Rectal smooth muscle tissue (tissue), 1 donor: ENCODE results near the gene MEGF11.

Source experiments
- H3K27ac ChIP-seq: one replicate; pipeline ENCODE4 v1.7.0; 2013; ENCODE audit warnings: low read depth, low read length, inconsistent platforms
- H3K27me3 ChIP-seq: one replicate; pipeline ENCODE4 v1.7.0; 2013; ENCODE audit warnings: low read length; ENCODE audit not compliant: control insufficient read depth, insufficient read depth
- H3K36me3 ChIP-seq: one replicate; pipeline ENCODE4 v1.7.0; 2013; ENCODE audit warnings: low read length; ENCODE audit not compliant: control insufficient read depth, insufficient read depth
- H3K4me1 ChIP-seq: one replicate; pipeline ENCODE4 v1.7.0; 2013; ENCODE audit warnings: low read length; ENCODE audit not compliant: control insufficient read depth, insufficient read depth
- H3K4me3 ChIP-seq: one replicate; pipeline ENCODE4 v1.7.0; 2013; ENCODE audit warnings: low read length
- H3K9ac ChIP-seq: one replicate; pipeline ENCODE4 v1.7.0; 2013; ENCODE audit warnings: low read length

MEGF11 gene

GRCh38 chr15:66288551-66289185 is 35.1 kb upstream of the MEGF11 start:
- no peaks in the 10 kb centered on the region for H3K36me3 ChIP-seq
- no peak overlapping the region for H3K4me3 ChIP-seq
- H3K27ac ChIP-seq = no peak overlapping the region
- no peaks in the 10 kb centered on the region for H3K27me3 ChIP-seq
- H3K9ac ChIP-seq = no peak overlapping the region
- H3K4me1 ChIP-seq = peaks cover 5% of the 10 kb centered on the region

- H3K36me3 ChIP-seq = no peaks in the 10 kb centered on the region
- H3K9ac ChIP-seq = no peak overlapping the region
- no peak overlapping the region for H3K27ac ChIP-seq
- no peak overlapping the region for H3K4me3 ChIP-seq
- peaks cover 5% of the 10 kb centered on the region for H3K4me1 ChIP-seq
- no peaks in the 10 kb centered on the region for H3K27me3 ChIP-seq
These were observed 34.5 kb upstream of the MEGF11 start for GRCh38 chr15:66288093-66288492.

GRCh38 chr15:66287461-66288057 is 34.0 kb upstream of the MEGF11 start:
- Histone ChIP-seq H3K4me1 (peaks cover 3% of the 10 kb centered on the region), H3K27ac (no peak overlapping the region), H3K27me3 (no peaks in the 10 kb centered on the region), H3K4me3 (no peak overlapping the region), H3K9ac (no peak overlapping the region), H3K36me3 (no peaks in the 10 kb centered on the region)

DNA sequence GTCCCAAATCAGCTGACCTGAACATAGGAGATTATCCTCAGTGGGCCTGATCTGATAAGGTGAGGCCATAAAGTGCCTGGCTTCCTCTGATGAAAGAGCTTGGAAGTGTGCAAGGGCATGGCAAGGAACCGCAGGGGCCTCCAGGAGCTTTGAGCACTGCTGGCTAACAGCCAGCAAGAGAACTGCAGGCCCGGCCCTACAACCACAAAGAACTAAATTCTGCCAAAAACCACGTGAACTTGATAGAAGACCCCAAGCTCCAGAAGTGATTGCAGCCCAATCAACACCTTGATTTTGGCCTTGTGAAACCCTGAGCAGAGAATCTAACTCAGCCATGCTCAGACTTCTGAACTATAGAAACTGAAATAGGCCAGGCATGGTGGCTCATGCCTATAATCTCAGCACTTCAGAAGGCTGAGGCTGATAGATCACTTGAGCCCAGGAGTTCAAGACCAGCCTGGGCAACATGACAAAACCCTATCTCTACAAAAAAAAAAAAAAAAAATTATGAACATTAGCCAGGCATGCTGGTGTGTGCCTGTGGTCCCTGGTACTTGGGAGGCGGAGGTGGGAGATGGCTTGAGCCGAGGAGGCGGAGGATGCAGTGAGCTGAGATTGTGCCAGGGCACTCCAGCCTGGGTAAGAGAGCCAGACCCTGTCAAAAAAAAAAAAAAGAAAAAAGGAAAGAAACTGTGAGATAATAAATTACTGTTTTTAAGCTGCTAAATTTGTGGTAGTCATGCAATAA is 32.2 kb upstream of the MEGF11 start:
- Histone ChIP-seq H3K27ac (no peak overlapping the region), H3K9ac (no peak overlapping the region), H3K4me3 (no peak overlapping the region), H3K27me3 (no peaks in the 10 kb centered on the region), H3K4me1 (no peaks in the 10 kb centered on the region), H3K36me3 (no peaks in the 10 kb centered on the region)

DNA sequence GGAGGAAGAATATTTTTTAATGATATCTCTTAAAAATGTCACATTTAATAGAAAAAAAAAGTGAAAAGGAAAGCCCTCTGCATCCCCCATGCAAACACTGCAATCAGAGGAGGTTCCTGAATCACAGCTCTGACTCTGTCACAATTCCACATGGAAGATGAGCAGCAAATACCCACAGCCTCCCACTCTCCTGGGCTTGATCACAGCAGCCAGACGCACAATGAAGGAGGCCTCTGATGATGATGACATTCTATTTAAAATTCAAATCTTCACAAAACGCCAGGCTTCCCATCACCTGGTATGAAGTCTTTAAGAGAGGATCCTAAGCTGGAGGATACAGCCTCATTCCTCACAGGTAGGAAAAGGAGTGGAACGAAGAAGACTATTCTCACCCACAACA is 30.7 kb upstream of the MEGF11 start:
- Histone ChIP-seq H3K27ac (no peak overlapping the region), H3K4me3 (no peak overlapping the region), H3K36me3 (no peaks in the 10 kb centered on the region), H3K27me3 (no peaks in the 10 kb centered on the region), H3K4me1 (no peaks in the 10 kb centered on the region), H3K9ac (no peak overlapping the region)

DNA sequence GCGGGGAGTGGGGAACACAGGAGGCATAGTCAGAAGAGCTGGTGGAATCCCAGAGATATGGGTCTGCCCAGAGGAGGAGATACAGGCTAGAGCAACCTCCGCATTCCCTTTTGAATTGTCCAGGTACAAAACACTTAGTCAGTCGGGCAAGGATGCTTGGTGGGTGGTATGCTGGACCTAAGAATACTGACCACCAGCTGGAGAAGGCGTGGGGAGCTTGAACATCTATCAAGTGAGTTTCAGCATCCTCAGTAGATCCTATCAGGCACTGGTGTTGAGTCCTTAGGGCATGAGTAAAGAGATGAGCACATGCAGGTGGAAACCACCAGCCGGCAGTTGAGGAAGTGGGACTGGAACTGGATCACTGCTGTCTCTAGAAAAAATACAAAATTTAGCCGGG is 25.1 kb upstream of the MEGF11 start:
- Histone ChIP-seq H3K4me1 (no peaks in the 10 kb centered on the region), H3K9ac (no peak overlapping the region), H3K4me3 (no peak overlapping the region), H3K27ac (no peak overlapping the region), H3K27me3 (no peaks in the 10 kb centered on the region), H3K36me3 (no peaks in the 10 kb centered on the region)

DNA sequence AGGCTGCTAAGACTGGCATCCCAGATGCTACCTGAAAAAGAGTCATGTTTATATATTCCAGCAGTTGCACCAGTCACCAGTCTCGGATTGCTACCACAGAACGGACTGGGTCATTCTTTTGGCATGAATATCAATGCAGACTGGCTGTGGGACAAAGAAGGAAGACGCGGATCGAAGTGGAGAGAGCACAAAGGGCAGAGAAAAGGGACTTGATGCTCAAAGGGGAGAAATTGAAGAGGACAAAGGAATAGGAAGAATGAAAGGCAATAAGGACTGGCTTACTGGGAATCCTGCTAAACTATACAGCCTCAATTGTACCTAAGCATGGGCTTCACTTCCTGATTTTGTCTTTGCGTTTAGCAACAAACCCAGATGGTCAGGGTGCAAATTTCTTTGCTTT is 24.5 kb upstream of the MEGF11 start:
- Histone ChIP-seq H3K27me3 (no peaks in the 10 kb centered on the region), H3K27ac (no peak overlapping the region), H3K4me1 (no peaks in the 10 kb centered on the region)

DNA sequence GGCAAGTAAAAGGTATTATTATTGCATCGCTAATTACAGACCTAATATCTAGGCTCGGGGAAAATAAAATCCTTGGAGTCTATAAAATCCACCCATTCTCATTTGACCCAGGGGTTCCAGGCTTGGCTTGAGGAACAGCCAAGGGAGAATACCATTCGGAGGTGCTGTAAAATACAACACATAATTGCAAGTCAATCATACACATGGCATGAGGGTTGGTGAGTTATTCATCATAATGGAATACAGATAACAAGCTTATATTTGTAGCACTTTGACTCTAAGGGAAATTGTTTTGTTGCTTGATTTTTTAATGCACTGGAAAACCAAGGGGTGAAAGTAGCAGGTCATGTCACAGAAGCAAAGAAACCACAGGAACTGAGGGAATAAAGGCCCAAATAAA is 23.0 kb upstream of the MEGF11 start:
- Histone ChIP-seq H3K4me3 (no peak overlapping the region), H3K9ac (no peak overlapping the region), H3K27ac (no peak overlapping the region), H3K36me3 (no peaks in the 10 kb centered on the region), H3K27me3 (no peaks in the 10 kb centered on the region), H3K4me1 (no peaks in the 10 kb centered on the region)

More for the DNA sequence above, 24.5 kb upstream of the MEGF11 start:
- H3K4me3 ChIP-seq = no peak overlapping the region
- H3K36me3 ChIP-seq = no peaks in the 10 kb centered on the region
- H3K9ac ChIP-seq = no peak overlapping the region

DNA sequence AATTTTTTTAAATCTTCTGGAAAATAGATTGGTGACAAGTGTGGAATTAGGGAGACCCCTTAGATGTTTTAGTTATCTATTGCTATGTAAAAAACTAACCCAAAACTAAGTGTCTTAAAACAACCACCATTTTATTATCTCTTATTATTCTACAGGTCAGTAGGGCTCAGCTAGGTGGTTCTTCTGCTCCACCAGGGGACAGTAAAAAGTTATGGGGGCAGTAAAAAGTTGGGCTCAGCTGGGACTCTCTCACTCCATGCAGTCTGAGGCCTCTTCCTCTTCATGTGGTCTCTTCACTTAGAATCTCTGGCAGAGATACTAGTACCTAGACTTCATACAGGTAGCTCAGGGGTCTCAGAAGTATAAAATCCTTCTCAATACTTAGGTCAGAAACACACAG is 21.8 kb upstream of the MEGF11 start:
- Histone ChIP-seq H3K9ac (no peak overlapping the region), H3K4me3 (no peak overlapping the region), H3K4me1 (no peaks in the 10 kb centered on the region)

DNA sequence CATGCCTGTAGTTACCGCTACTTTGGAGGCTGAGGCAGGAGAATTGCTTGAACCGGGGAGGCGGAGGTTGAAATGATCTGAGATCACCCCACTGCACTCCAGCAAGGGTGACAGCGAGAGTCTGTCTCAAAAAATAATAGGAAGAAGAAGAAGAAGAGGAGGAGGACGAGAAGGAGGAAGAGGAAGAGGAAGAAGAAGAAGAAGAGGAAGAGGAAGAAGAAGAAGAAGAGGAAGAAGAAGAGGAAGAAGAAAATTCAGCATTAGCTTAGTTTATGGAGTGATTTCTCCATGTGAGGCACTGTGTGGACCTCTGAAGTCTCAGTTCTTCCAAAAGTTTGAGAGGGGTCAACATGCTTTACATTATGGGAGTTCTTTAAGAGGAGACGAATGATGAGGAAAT is 17.4 kb upstream of the MEGF11 start:
- no peaks in the 10 kb centered on the region for H3K36me3 ChIP-seq
- H3K4me3 ChIP-seq = no peak overlapping the region
- no peaks in the 10 kb centered on the region for H3K4me1 ChIP-seq
- no peaks in the 10 kb centered on the region for H3K27me3 ChIP-seq
- H3K9ac ChIP-seq = no peak overlapping the region
- H3K27ac ChIP-seq = no peak overlapping the region

More for the DNA sequence above, 21.8 kb upstream of the MEGF11 start:
- Histone ChIP-seq H3K27ac (no peak overlapping the region), H3K36me3 (no peaks in the 10 kb centered on the region), H3K27me3 (no peaks in the 10 kb centered on the region)

- H3K36me3 ChIP-seq = no peaks in the 10 kb centered on the region
- H3K4me1 ChIP-seq = no peaks in the 10 kb centered on the region
- H3K4me3 ChIP-seq = no peak overlapping the region
- no peak overlapping the region for H3K9ac ChIP-seq
- no peaks in the 10 kb centered on the region for H3K27me3 ChIP-seq
- H3K27ac ChIP-seq = no peak overlapping the region
These were observed 16.0 kb upstream of the MEGF11 start for GRCh38 chr15:66269326-66270090.

- H3K4me1 ChIP-seq = no peaks in the 10 kb centered on the region
- H3K9ac ChIP-seq = no peak overlapping the region
- no peak overlapping the region for H3K27ac ChIP-seq
- H3K27me3 ChIP-seq = no peaks in the 10 kb centered on the region
- H3K4me3 ChIP-seq = no peak overlapping the region
- no peaks in the 10 kb centered on the region for H3K36me3 ChIP-seq
These were observed 11.4 kb upstream of the MEGF11 start for GRCh38 chr15:66264859-66265513.
